Daoy (cell line): ENCODE data around the gene WEE2. TPM values are rescaled to one million over a fixed set of nuclear protein-coding genes. Genes with fewer than 3 reads are reported as not detected.

Experiments
- total RNA-seq: library from RNA; depleted of rRNA; stranded (reverse); fragments of >200 nt; shearing (Covaris generic); gene quantifications from 2 replicates; pipeline ENCODE4 v1.2.3, GENCODE V29; 2014; rRNA removed

Gene WEE2
- total RNA-seq, 1 experiment from 2014 or later, result not detected

Other genes with a start within 250 kb of the WEE2 start
- gene AGK, start 156.9 kb upstream of the WEE2 start, total RNA-seq, result 32.6 and 38.7 TPM in 2 replicates
- gene DENND11, start 6.2 kb upstream of the WEE2 start, total RNA-seq, result 17.1 and 17.9 TPM in 2 replicates
- gene SSBP1, start 30.0 kb downstream of the WEE2 start, total RNA-seq, result 913 and 1,102 TPM in 2 replicates
- 0.17 TPM in 1 of 2 replicates, not detected in the other for gene TAS2R3, start 55.7 kb downstream of the WEE2 start, total RNA-seq
- 0.18 and 0.69 TPM in 2 replicates for gene TAS2R4, start 68.3 kb downstream of the WEE2 start, total RNA-seq
- gene TAS2R5, start 81.9 kb downstream of the WEE2 start, total RNA-seq, result 0.06 TPM in 1 of 2 replicates, not detected in the other
- not detected in 2 replicates for gene PRSS37, start 133.1 kb downstream of the WEE2 start, total RNA-seq
- gene OR9A4, start 208.0 kb downstream of the WEE2 start, total RNA-seq, result not detected in 2 replicates
- gene CLEC5A, start 238.6 kb downstream of the WEE2 start, total RNA-seq, result not detected in 2 replicates